HG03439 (cell line): Measurements from ENCODE around the gene EMC7.

Experiments used
- ATAC-seq: cut with Tn5 transposase; IDR thresholded peaks from one replicate; pipeline ENCODE4 v1.9.1; 2021; ENCODE audit warnings: mild to moderate bottlenecking, moderate library complexity; ENCODE audit not compliant: unreplicated experiment

EMC7 gene

DNA sequence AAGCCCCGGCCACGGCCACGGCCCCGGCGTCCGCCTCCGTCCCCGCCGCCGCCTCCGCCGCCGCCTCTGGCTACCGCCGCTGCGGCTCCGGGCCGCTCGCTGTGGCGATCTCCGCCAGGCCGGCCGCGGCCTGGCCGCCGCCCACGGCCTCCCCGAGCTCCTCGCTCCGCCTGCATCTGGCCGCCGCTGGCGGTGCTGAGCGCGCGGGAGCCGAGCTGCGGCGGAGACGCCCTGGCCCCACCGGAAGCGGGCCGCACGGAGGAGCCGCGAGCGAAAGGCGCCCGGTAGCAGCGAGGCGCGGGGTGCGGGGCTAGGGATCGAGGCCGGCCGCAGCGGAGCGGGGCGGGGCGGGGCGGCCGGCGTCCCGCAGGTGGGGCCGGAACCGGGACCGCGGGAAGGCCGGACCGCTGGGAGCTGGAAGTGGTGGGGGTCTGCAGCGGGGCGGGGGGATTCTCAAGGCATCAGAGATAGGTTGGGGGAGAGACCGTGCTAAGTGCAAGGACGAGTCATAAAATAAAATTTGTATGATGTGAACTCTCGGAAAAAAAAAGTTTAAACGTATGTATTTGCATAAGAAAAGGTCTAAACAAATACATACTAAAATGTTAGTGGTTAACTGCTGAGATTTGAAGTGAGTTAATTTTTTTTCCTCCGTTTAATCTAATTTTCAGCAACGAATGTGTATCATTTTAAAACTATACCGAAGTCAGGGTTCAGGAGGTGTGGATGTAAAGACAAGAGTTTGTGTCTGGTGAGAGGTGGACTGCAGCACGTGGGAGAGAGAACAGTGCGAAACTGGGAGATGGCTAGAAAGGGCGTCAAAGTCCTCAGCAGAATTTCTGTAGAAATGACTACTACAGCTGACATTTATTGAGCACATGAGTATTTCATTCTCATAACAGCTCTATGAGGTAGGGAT is 62.5 kb downstream of the EMC7 start, which contains the start of gene AVEN:
TSS of gene AVEN (minus strand) at position 334 of the 919 bp plus-strand sequence. CDS start at position 176, 158 bp downstream.
- peak; percentile 49 for ATAC-seq

- ATAC-seq, result peak; percentile 77
Observed at GRCh38 chr15:34038023-34038870, 63.4 kb downstream of the EMC7 start.
